IMR-90 (cell line): ENCODE results near the gene CIITA.

Source experiments
- BHLHE40 ChIP-seq: fragments of 150-350 bp; IDR thresholded peaks from 2 replicates; pipeline ENCODE4 v1.6.1; 2016; ENCODE audit warnings: mild to moderate bottlenecking, low read depth, low read length
- MAFK ChIP-seq: IDR thresholded peaks from 2 replicates; pipeline ENCODE4 v1.6.1; 2012; ENCODE audit warnings: low read depth, low read length, improper control_type of control experiment
- MXI1 ChIP-seq: IDR thresholded peaks from 2 replicates; pipeline ENCODE4 v1.6.1; 2012; ENCODE audit warnings: low read depth, mild to moderate bottlenecking, low read length, moderate library complexity, borderline replicate concordance
- TF ChIP-seq, protein P1 (sequence below): conservative IDR thresholded peaks from 2 replicates; pipeline ENCODE4 v1.5.1; 2012; ENCODE audit warnings: mild to moderate bottlenecking, low read depth, low read length, improper control_type of control experiment

DNA sequence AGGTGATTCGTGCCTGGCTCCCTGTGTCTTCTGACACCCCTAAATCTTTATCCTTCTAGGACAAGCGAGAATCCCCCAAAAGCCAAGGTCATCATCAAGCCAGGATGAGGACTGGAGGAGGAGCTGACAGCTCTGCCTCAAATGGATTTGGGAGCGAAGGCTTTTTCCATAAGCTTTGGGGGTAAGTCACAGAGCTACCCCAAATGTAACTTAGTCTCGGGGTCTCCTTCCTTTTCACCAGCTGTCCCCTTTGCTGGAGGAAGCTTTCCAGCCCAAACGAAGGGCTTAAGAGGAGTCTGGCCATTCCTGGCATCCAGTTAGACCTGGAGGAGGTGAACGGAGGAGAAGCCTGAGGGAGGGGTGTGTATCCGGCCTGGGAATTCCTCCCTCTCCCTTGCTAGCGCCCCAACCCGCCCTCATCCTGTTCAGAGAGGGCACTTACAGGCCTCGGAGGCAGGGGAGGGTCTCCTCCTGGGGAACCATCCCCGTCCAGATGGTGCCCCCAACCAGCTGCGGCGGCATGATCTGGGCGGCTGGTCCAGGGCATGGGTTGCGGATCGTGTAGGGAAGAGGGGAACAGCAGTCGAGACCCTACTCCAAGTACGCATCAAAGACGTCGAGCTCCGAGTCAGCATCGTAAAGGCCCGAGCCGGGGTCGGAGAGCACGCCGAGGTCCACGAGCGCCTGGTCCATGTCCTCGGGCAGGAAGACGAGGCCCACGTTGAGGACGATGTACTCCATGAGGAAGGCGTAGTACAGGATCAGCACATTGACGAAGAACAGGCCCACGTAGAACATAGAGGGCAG is 64.3 kb downstream of the CIITA start:
- TF ChIP-seq MXI1: no peak
- TF ChIP-seq, protein P1, sequence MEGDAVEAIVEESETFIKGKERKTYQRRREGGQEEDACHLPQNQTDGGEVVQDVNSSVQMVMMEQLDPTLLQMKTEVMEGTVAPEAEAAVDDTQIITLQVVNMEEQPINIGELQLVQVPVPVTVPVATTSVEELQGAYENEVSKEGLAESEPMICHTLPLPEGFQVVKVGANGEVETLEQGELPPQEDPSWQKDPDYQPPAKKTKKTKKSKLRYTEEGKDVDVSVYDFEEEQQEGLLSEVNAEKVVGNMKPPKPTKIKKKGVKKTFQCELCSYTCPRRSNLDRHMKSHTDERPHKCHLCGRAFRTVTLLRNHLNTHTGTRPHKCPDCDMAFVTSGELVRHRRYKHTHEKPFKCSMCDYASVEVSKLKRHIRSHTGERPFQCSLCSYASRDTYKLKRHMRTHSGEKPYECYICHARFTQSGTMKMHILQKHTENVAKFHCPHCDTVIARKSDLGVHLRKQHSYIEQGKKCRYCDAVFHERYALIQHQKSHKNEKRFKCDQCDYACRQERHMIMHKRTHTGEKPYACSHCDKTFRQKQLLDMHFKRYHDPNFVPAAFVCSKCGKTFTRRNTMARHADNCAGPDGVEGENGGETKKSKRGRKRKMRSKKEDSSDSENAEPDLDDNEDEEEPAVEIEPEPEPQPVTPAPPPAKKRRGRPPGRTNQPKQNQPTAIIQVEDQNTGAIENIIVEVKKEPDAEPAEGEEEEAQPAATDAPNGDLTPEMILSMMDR: no peak
- no peak for TF ChIP-seq MAFK
- no peak for TF ChIP-seq BHLHE40
